K562 (cell line): ENCODE measurements around the gene ADORA1. TPM values are rescaled to one million over a fixed set of nuclear protein-coding genes. Genes with fewer than 3 reads are reported as not detected.

Source experiments
- ATAC-seq: fragments of 200-7000 bp; cut with Tn5 transposase; 3 replicates; pipeline ENCODE4 v1.9.1; 2020; ENCODE audit warnings: moderate library complexity
- BruUV-seq: library from RNA; stranded (reverse); fragments of 400-500 nt; replicated peaks from 2 replicates; lab custom pipeline; 2021; lab: Mats Ljungman, UMichigan
- CTCF ChIA-PET: fragments of 300-600 bp; formaldehyde crosslinking; extraction: SDS; loops from one replicate; lab custom pipeline; 2021; ENCODE audit warnings: low intra/inter-chr PET ratio; lab: Yijun Ruan, JAX
- POLR2A ChIA-PET: fragments of 300-600, 350-650 bp; sonication (Branson Sonifier 250); formaldehyde crosslinking; extraction: SDS; loops from one replicate; lab custom pipeline; 2021; ENCODE audit warnings: antibody characterized with exemption, inconsistent platforms; lab: Yijun Ruan, JAX
- DNase-seq, 4 experiments: peaks; one replicate each; pipeline versions ENCODE4 v3.0.0 to v3.0.0-alpha.2; 2011 to 2018; ENCODE audit warnings: low spot score in 3 of 4, mixed read lengths in 3 of 4; ENCODE audit errors: extremely low read depth in 1 of 4
- FAIRE-seq: peaks from 2 replicates; lab custom pipeline; 2011; peaks lifted over from hg19 to GRCh38; lab: Jason Lieb, UNC
- H2AFZ ChIP-seq: 2 replicates; pipeline ENCODE4 v1.6.0; 2011; ENCODE audit warnings: low read depth, low read length, control low read depth, inconsistent platforms
- H3K27ac ChIP-seq: fragments of 200-600 bp; 3 replicates; pipeline ENCODE4 v1.8.0; 2011; ENCODE audit warnings: low read depth, mild to moderate bottlenecking, control low read depth, inconsistent platforms, low read length, moderate library complexity, mixed read lengths; ENCODE audit errors: extremely low read depth
- H3K27me3 ChIP-seq, 2 experiments: fragments of 300-600 bp in 1 of 2; 2 replicates in 1 of 2; 3 replicates in 1 of 2; pipeline versions ENCODE4 v1.6.0 to v1.8.0; 2011; ENCODE audit warnings: inconsistent platforms in 2 of 2, low read length in 2 of 2, mild to moderate bottlenecking in 1 of 2, mixed read lengths in 1 of 2, moderate library complexity in 1 of 2; ENCODE audit not compliant: control insufficient read depth in 2 of 2, insufficient read depth in 2 of 2
- H3K36me3 ChIP-seq: fragments of 300-600 bp; 3 replicates; pipeline ENCODE4 v1.8.0; 2011; ENCODE audit warnings: mild to moderate bottlenecking, low read length, inconsistent platforms; ENCODE audit not compliant: control insufficient read depth, insufficient read depth
- H3K4me1 ChIP-seq, 2 experiments: fragments of 200-600 bp in 1 of 2; replicated peaks in 1 of 2; 2 replicates in 1 of 2; 3 replicates in 1 of 2; pipeline versions ENCODE4 v1.5.1 to v1.8.0; 2011; ENCODE audit warnings: inconsistent platforms in 2 of 2, low read length in 2 of 2, mild to moderate bottlenecking in 1 of 2, mixed read lengths in 1 of 2, moderate library complexity in 1 of 2; ENCODE audit not compliant: control insufficient read depth in 2 of 2, insufficient read depth in 2 of 2
- H3K4me2 ChIP-seq: 2 replicates; pipeline ENCODE4 v1.6.1; 2011; ENCODE audit warnings: low read length, control low read depth, inconsistent platforms, mixed read lengths; ENCODE audit not compliant: insufficient read depth
- H3K4me3 ChIP-seq: fragments of 200-600 bp; sonication (generic), shearing (Covaris generic); 2 replicates; pipeline ENCODE4 v1.5.1; 2016; ENCODE audit warnings: control low read depth, inconsistent platforms
- H3K79me2 ChIP-seq: fragments of 200-600 bp; 3 replicates; pipeline ENCODE4 v1.8.0; 2011; ENCODE audit warnings: low read length, inconsistent platforms; ENCODE audit not compliant: control insufficient read depth, insufficient read depth
- H3K9ac ChIP-seq, 2 experiments: 2 replicates each; pipeline versions ENCODE4 v1.6.0 to v1.6.1; 2011; ENCODE audit warnings: low read depth in 2 of 2, low read length in 2 of 2, control low read depth in 1 of 2, inconsistent platforms in 1 of 2, mild to moderate bottlenecking in 1 of 2, mixed read lengths in 1 of 2; ENCODE audit not compliant: insufficient read depth in 1 of 2
- H3K9me1 ChIP-seq: one replicate; pipeline ENCODE4 v1.6.0; 2011; ENCODE audit warnings: inconsistent platforms, mild to moderate bottlenecking, low read length, moderate library complexity; ENCODE audit not compliant: control insufficient read depth, insufficient read depth
- H3K9me3 ChIP-seq: replicated peaks from 2 replicates; pipeline ENCODE4 v1.5.1; 2011; ENCODE audit warnings: low read depth, low read length, inconsistent platforms; ENCODE audit not compliant: control insufficient read depth, insufficient read depth
- H4K20me1 ChIP-seq: replicated peaks from 2 replicates; pipeline ENCODE4 v1.6.1; 2011; ENCODE audit warnings: low read length, inconsistent platforms, mixed read lengths; ENCODE audit not compliant: control insufficient read depth, insufficient read depth
- ASH1L ChIP-seq: fragments of 450-650 bp; IDR thresholded peaks from 2 replicates; pipeline ENCODE4 v1.6.1; 2018; ENCODE audit warnings: borderline replicate concordance, mild to moderate bottlenecking, low read depth; ENCODE audit not compliant: partially characterized antibody
- CCAR2 ChIP-seq: fragments of 200-400 bp; formaldehyde crosslinking; IDR thresholded peaks from 2 replicates; pipeline ENCODE4 v1.6.1; 2017; ENCODE audit warnings: mild to moderate bottlenecking, low read depth, low read length
- GABPA ChIP-seq: fragments of 200-800 bp; sonication (Bioruptor generic); conservative IDR thresholded peaks from 2 replicates; pipeline ENCODE4 v1.6.1; 2016; ENCODE audit warnings: low read depth, missing genetic modification characterization, missing compliant biosample characterization
- HDAC8 ChIP-seq: fragments of 450-650 bp; IDR thresholded peaks from 2 replicates; pipeline ENCODE4 v1.6.1; 2016; ENCODE audit warnings: mild to moderate bottlenecking, missing genetic modification characterization, moderate library complexity, missing compliant biosample characterization
- KHSRP ChIP-seq: fragments of 450-650 bp; IDR thresholded peaks from 2 replicates; pipeline ENCODE4 v1.6.1; 2017
- KLF16 ChIP-seq: IDR thresholded peaks from 2 replicates; pipeline ENCODE4 v1.6.1; 2016; ENCODE audit warnings: antibody characterized with exemption
- MCM2 ChIP-seq: fragments of 450-650 bp; IDR thresholded peaks from 2 replicates; pipeline ENCODE4 v1.6.1; 2017; ENCODE audit warnings: low read depth, mild to moderate bottlenecking
- MEIS2 ChIP-seq: fragments of 450-650 bp; IDR thresholded peaks from 2 replicates; pipeline ENCODE4 v1.6.1; 2014; ENCODE audit warnings: mild to moderate bottlenecking; ENCODE audit not compliant: partially characterized antibody
- NR4A1 ChIP-seq, 2 experiments: fragments of 250-450 bp in 1 of 2; fragments of 450-650 bp in 1 of 2; sonication (Bioruptor Pico) in 1 of 2; IDR thresholded peaks; 2 replicates each; pipeline versions ENCODE4 v1.4.0 to v1.6.1; 2016 to 2020; ENCODE audit warnings: mild to moderate bottlenecking in 2 of 2, missing compliant biosample characterization in 1 of 2, missing genetic modification characterization in 1 of 2, moderate library complexity in 1 of 2
- POLR3A ChIP-seq: IDR thresholded peaks from 2 replicates; pipeline ENCODE4 v1.6.1; 2011; ENCODE audit warnings: borderline replicate concordance, mild to moderate bottlenecking, moderate library complexity; ENCODE audit not compliant: insufficient read length, insufficient read depth; ENCODE audit errors: extremely low read depth
- SMARCB1 ChIP-seq: IDR thresholded peaks from 2 replicates; pipeline ENCODE4 v1.6.1; 2011; ENCODE audit warnings: improper control_type of control experiment, low read depth; ENCODE audit not compliant: insufficient read length
- ZBTB49 ChIP-seq: sonication (generic); formaldehyde crosslinking; IDR thresholded peaks from 2 replicates; pipeline ENCODE4 v1.8.0; 2022; ENCODE audit warnings: missing genetic modification reagents, mild to moderate bottlenecking, borderline replicate concordance
- ZNF511 ChIP-seq: sonication (generic); formaldehyde crosslinking; IDR thresholded peaks from 2 replicates; pipeline ENCODE4 v1.8.0; 2022; ENCODE audit warnings: mild to moderate bottlenecking, missing genetic modification reagents
- ZNF699 ChIP-seq: fragments of 250-450 bp; sonication (Bioruptor Pico); IDR thresholded peaks from 2 replicates; pipeline ENCODE4 v1.8.0; 2021; ENCODE audit warnings: mild to moderate bottlenecking, moderate library complexity; ENCODE audit not compliant: insufficient replicate concordance
- WGBS: fragments of 100-300 bp; shearing (Covaris generic); methylation state at CpG from one replicate; pipeline ENCODE4 v1.1.6; 2016; ENCODE audit warnings: low coverage, mixed read lengths; ENCODE audit not compliant: insufficient coverage; ENCODE audit errors: missing lambda C conversion rate; 5-methylcytosine and 5-hydroxymethylcytosine counted together
- in situ Hi-C: fragments of 300-500 bp; cut with MboI; formaldehyde crosslinking; loops from 4 replicates; pipeline ENCODE4 v1.15.0; 2018; ENCODE audit warnings: inconsistent platforms, mixed read lengths
- intact Hi-C: fragments of 100-400 bp; cut with micrococcal nuclease; formaldehyde crosslinking; loops from 2 replicates; pipeline ENCODE4 v1.14.2; 2022
- polyA plus RNA-seq, 8 experiments: library from polyadenylated mRNA; depleted of rRNA in 4 of 8; stranded (reverse) in 5 of 8; unstranded in 3 of 8; fragments of >200 nt; fragmentation: Nextera tagmentation in 2 of 8; fragmentation: Illumina TruSeq in 1 of 8; extraction: Ambion mirVana in 2 of 8; extraction: Trizol in 1 of 8; gene quantifications; 2 replicates each; pipeline versions ENCODE4 v1.2.1 to v1.2.3, GENCODE V29; 2011 to 2014; ENCODE audit warnings: inconsistent platforms in 1 of 8, missing spikeins in 1 of 8
- total RNA-seq, 7 experiments: library from RNA; depleted of rRNA in 6 of 7; stranded (reverse); fragments of >200 nt in 6 of 7; fragmentation: Illumina TruSeq in 2 of 7; extraction: Trizol in 2 of 7; gene quantifications; 2 replicates each; pipeline versions ENCODE4 v1.2.1 to v1.2.3, GENCODE V29; 2011 to 2021; ENCODE audit warnings: low replicate concordance in 1 of 7
- TF ChIP-seq, protein P1 (sequence below): sonication (generic); formaldehyde crosslinking; IDR thresholded peaks from 2 replicates; pipeline ENCODE4 v1.8.0; 2022; ENCODE audit warnings: mild to moderate bottlenecking, missing genetic modification reagents
- TF ChIP-seq, protein P2 (sequence below): fragments of 250-450 bp; sonication (Bioruptor Pico); IDR thresholded peaks from 2 replicates; pipeline ENCODE4 v1.4.0; 2020

ADORA1 gene
- total and polyA plus RNA-seq, 9 of the 15 experiments (the other 6 are each of a cell fraction or from before 2014, with no cell fraction given), result not detected

DNA sequence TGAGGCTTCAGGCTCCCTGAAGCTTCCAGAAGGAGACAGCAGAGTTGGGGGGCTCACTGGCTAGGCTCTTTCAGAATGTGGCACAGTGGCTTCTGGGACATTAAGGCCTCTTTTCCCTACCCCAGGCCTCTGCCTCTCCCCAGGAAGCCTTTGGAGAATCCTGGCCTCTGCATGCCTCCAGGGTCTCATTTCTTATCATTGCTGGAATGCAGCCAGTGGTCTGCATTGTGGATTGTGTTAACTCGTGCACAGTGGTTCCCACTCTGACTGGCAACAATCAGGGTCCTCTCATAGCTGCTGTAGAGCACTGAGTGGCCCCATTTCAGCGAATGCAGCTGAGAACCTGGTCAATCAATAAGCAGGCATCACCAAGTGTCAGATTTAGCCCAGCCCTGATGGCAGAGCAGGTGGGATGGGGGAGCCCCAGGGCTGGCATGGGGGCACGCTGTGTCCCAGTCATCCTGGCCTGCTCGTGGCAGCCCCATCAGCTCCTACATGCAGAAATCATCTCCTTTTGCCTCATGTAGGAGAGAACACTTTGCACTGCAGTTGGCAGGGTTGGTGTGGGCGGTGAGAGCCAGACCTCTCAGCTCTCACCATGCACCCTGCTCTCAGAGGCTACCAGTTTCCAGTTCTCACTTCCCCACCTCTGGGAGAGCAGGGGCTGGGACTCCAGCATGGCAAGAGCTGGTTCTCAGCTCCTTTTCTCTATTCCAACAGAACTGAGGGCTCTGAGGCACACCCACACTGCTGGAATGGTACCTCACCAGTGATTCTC, 13.4 kb downstream of the ADORA1 start:
- no peaks in the 10 kb centered on the region for H3K36me3 ChIP-seq
- intact Hi-C loops, result no loop called here
- no peaks in the 10 kb centered on the region for H3K9me1 ChIP-seq
- POLR2A ChIA-PET, result interaction anchor here (0.6 to 1.8 kb wide), 6 partner anchors 8 to 1333 kb away, joined by 3 to 5 read pairs (median 3); no protein-coding TSS in a partner anchor
- FAIRE-seq (no peak), ATAC-seq (no peak), DNase-seq (no peak)
- BruUV-seq, result no TSS peak
- H3K27ac ChIP-seq, result no peak overlapping the region
- no peaks in the 10 kb centered on the region for H3K4me1 ChIP-seq
- no peak overlapping the region for H3K4me3 ChIP-seq
- H3K9me3 ChIP-seq, result no peaks in the 10 kb centered on the region
- H3K79me2 ChIP-seq, result no peaks in the 10 kb centered on the region
- H4K20me1 ChIP-seq, result no peaks in the 10 kb centered on the region; the same call in 1 of the 2 replicates
- WGBS, result 0% methylated on average over 5 of the region's 5 CpGs
- CTCF ChIA-PET, result no interaction called here
- H3K4me2 ChIP-seq, result no peak overlapping the region
- no peak overlapping the region; a peak in 1 of 4 replicates for H3K9ac ChIP-seq
- H3K27me3 ChIP-seq, result peaks cover 30 to 73% of the 10 kb centered on the region in 2 experiments
- in situ Hi-C loops, result no loop called here
- no peak overlapping the region for H2AFZ ChIP-seq
- TF ChIP-seq KLF16 (no peak), ASH1L (no peak), POLR3A (no peak), ZNF699 (CRISPR knock-in tag) (no peak), CCAR2 (no peak), KHSRP (no peak), HDAC8 (no peak), MEIS2 (no peak), MCM2 (no peak), NR4A1 (CRISPR knock-in tag; IDR thresholded peaks at IDR 0.05) (no peak), NR4A1 (tag; IDR thresholded peaks at IDR 0.05) (no peak), ZNF511 (CRISPR knock-in tag) (no peak), SMARCB1 (no peak), GABPA (tag) (no peak), ZBTB49 (CRISPR knock-in tag) (no peak)
- TF ChIP-seq, protein P1, sequence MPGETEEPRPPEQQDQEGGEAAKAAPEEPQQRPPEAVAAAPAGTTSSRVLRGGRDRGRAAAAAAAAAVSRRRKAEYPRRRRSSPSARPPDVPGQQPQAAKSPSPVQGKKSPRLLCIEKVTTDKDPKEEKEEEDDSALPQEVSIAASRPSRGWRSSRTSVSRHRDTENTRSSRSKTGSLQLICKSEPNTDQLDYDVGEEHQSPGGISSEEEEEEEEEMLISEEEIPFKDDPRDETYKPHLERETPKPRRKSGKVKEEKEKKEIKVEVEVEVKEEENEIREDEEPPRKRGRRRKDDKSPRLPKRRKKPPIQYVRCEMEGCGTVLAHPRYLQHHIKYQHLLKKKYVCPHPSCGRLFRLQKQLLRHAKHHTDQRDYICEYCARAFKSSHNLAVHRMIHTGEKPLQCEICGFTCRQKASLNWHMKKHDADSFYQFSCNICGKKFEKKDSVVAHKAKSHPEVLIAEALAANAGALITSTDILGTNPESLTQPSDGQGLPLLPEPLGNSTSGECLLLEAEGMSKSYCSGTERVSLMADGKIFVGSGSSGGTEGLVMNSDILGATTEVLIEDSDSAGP (CRISPR knock-in tag), result no peak
- TF ChIP-seq, protein P2, sequence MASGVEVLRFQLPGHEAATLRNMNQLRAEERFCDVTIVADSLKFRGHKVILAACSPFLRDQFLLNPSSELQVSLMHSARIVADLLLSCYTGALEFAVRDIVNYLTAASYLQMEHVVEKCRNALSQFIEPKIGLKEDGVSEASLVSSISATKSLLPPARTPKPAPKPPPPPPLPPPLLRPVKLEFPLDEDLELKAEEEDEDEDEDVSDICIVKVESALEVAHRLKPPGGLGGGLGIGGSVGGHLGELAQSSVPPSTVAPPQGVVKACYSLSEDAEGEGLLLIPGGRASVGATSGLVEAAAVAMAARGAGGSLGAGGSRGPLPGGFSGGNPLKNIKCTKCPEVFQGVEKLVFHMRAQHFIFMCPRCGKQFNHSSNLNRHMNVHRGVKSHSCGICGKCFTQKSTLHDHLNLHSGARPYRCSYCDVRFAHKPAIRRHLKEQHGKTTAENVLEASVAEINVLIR (CRISPR knock-in tag), result no peak
